Body of pancreas (tissue), 4 donors: ENCODE data around the gene ZNF555.
"Not testable (repeated sequence)": the region's sequence is repeated elsewhere in the genome, so short reads cannot be mapped to it uniquely, and the experiment has no call there.

Source experiments
- POLR2A ChIP-seq, 3 donors: fragments of 450-650 bp; IDR thresholded peaks; one replicate each; pipeline ENCODE4 v1.6.1; 2016; ENCODE audit warnings: antibody characterized with exemption in 3 of 3, mild to moderate bottlenecking in 2 of 3
- TF ChIP-seq, protein P1 (sequence below), 7 experiments: fragments of 450-650 bp in 4 of 7; fragments of 200-600 bp in 3 of 7; sonication (generic) in 3 of 7; IDR thresholded peaks; one replicate each; pipeline ENCODE4 v1.5.1; 2016 to 2019; ENCODE audit warnings: antibody characterized with exemption in 7 of 7

DNA sequence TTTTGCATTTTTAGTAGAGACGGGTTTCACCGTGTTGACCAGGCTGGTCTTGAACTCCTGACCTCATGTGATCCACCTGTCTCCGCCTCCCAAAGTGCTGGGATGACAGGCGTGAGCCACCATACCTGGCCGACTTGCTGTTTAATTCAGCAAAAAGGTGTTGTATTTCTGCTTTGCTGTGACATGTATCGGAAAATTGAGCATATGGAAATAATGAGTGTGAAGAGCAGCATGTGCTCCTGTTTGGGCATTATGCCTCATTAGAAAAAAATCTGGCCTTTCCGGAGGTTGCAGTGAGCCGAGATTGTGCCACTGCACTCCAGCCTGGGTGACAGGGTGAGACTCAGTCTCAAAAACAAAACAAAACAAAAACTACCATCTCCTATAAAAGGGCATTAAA, 49.3 kb downstream of the ZNF555 start:
- TF ChIP-seq, protein P1, sequence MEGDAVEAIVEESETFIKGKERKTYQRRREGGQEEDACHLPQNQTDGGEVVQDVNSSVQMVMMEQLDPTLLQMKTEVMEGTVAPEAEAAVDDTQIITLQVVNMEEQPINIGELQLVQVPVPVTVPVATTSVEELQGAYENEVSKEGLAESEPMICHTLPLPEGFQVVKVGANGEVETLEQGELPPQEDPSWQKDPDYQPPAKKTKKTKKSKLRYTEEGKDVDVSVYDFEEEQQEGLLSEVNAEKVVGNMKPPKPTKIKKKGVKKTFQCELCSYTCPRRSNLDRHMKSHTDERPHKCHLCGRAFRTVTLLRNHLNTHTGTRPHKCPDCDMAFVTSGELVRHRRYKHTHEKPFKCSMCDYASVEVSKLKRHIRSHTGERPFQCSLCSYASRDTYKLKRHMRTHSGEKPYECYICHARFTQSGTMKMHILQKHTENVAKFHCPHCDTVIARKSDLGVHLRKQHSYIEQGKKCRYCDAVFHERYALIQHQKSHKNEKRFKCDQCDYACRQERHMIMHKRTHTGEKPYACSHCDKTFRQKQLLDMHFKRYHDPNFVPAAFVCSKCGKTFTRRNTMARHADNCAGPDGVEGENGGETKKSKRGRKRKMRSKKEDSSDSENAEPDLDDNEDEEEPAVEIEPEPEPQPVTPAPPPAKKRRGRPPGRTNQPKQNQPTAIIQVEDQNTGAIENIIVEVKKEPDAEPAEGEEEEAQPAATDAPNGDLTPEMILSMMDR (IDR thresholded peaks at IDR 0.05): not testable (repeated sequence)
- not testable (repeated sequence) for TF ChIP-seq POLR2A (IDR thresholded peaks at IDR 0.05)
